Epithelial cell of proximal tubule (primary cell): ENCODE results near the gene MBNL2. TPM values are rescaled to one million over a fixed set of nuclear protein-coding genes. Genes with fewer than 3 reads are reported as not detected.

ENCODE experiments used
- DNase-seq: peaks from one replicate; pipeline ENCODE4 v3.0.0-alpha.2; 2011; ENCODE audit warnings: low read depth
- H3K4me3 ChIP-seq: 2 replicates; pipeline ENCODE4 v1.5.1; 2011; ENCODE audit warnings: low read depth, mild to moderate bottlenecking, low read length
- CTCF ChIP-seq: conservative IDR thresholded peaks from 2 replicates; pipeline ENCODE4 v1.5.1; 2012; ENCODE audit warnings: low read depth, mild to moderate bottlenecking, low read length
- total RNA-seq: library from RNA; depleted of rRNA; stranded (reverse); fragments of >200 nt; gene quantifications from 2 replicates; pipeline ENCODE4 v1.2.3, GENCODE V29; 2015

The MBNL2 gene
- total RNA-seq, 1 donor from 2014 or later: 28.8 TPM

GRCh38 chr13:97239306-97239705 is 17.2 kb downstream of the MBNL2 start:
- H3K4me3 ChIP-seq: no peak overlapping the region
- TF ChIP-seq CTCF: no peak
- DNase-seq: no peak

- no peak for DNase-seq
- no peak for TF ChIP-seq CTCF
- H3K4me3 ChIP-seq: no peak overlapping the region
These were observed 18.0 kb downstream of the MBNL2 start for GRCh38 chr13:97239943-97240787.

GRCh38 chr13:97240788-97241734 is 18.9 kb downstream of the MBNL2 start:
- no peak overlapping the region for H3K4me3 ChIP-seq
- DNase-seq: no peak
- no peak for TF ChIP-seq CTCF

- H3K4me3 ChIP-seq: no peak overlapping the region
- no peak for TF ChIP-seq CTCF
- no peak for DNase-seq
These were observed 19.6 kb downstream of the MBNL2 start for GRCh38 chr13:97241761-97242160.

GRCh38 chr13:97242755-97243497 is 20.8 kb downstream of the MBNL2 start:
- H3K4me3 ChIP-seq: no peak overlapping the region
- no peak for DNase-seq
- no peak for TF ChIP-seq CTCF

- TF ChIP-seq CTCF: no peak
- no peak for DNase-seq
- H3K4me3 ChIP-seq: peak overlapping the region; percentile 3
These were observed 22.0 kb downstream of the MBNL2 start for GRCh38 chr13:97243915-97244781.
